Ishikawa (cell line): ENCODE results near the gene PSMB5.

Experiments used
- CEBPB ChIP-seq: IDR thresholded peaks from 2 replicates; pipeline ENCODE4 v1.6.1; 2012
- CREB1 ChIP-seq: IDR thresholded peaks from 2 replicates; pipeline ENCODE4 v1.6.1; 2012; ENCODE audit warnings: low read depth
- EP300 ChIP-seq: IDR thresholded peaks from 2 replicates; pipeline ENCODE4 v1.6.1; 2012; ENCODE audit warnings: borderline replicate concordance
- REST ChIP-seq: IDR thresholded peaks from 2 replicates; pipeline ENCODE4 v1.6.1; 2012; ENCODE audit warnings: low read depth, mild to moderate bottlenecking
- TAF1 ChIP-seq: IDR thresholded peaks from 2 replicates; pipeline ENCODE4 v1.6.1; 2012; ENCODE audit warnings: low read depth, mild to moderate bottlenecking
- TCF12 ChIP-seq: IDR thresholded peaks from 2 replicates; pipeline ENCODE4 v1.6.1; 2012; ENCODE audit warnings: low read depth
- TEAD4 ChIP-seq: IDR thresholded peaks from 2 replicates; pipeline ENCODE4 v1.6.1; 2012
- YY1 ChIP-seq: IDR thresholded peaks from 2 replicates; pipeline ENCODE4 v1.6.1; 2012; ENCODE audit warnings: low read depth
- TF ChIP-seq, protein P1 (sequence below): IDR thresholded peaks from 2 replicates; pipeline ENCODE4 v1.6.1; 2012
- TF ChIP-seq, protein P2 (sequence below): IDR thresholded peaks from 2 replicates; pipeline ENCODE4 v1.6.1; 2012

DNA sequence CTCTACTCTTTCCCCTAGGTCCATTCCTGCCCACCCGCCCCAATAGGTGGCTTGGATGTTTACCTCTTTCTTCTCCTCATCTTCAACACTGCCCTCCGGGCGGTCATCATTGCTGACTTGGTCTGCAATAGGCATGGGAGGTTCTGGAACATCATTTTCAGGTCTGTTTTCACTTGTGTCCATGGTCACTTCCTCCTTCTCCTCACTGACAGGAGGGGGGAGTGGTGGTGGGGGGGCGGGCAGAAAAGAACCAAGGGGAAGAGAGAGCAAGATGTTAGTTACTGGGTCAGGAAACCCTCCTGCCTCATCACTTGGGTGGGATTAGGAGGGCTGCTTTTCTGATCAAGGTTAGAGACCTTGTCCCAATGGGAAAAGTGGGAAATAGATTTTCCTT is 34.7 kb upstream of the PSMB5 start:
- TF ChIP-seq REST, result no peak
- TF ChIP-seq TEAD4, result no peak
- TF ChIP-seq EP300, result no peak
- TF ChIP-seq TAF1, result no peak
- TF ChIP-seq, protein P1, sequence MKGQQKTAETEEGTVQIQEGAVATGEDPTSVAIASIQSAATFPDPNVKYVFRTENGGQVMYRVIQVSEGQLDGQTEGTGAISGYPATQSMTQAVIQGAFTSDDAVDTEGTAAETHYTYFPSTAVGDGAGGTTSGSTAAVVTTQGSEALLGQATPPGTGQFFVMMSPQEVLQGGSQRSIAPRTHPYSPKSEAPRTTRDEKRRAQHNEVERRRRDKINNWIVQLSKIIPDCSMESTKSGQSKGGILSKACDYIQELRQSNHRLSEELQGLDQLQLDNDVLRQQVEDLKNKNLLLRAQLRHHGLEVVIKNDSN, result no peak
- no peak for TF ChIP-seq CREB1
- TF ChIP-seq, protein P2, sequence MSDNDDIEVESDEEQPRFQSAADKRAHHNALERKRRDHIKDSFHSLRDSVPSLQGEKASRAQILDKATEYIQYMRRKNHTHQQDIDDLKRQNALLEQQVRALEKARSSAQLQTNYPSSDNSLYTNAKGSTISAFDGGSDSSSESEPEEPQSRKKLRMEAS, result no peak
- TF ChIP-seq TCF12, result no peak
- TF ChIP-seq CEBPB, result no peak
- no peak for TF ChIP-seq YY1
